DMS79 (cell line): ENCODE data around the gene BCAS3.

Experiments used
- DNase-seq: peaks from one replicate; lab custom pipeline; 2025; lab: John Stamatoyannopoulos, UW

BCAS3 gene

GRCh38 chr17:61383689-61384201, 706.1 kb downstream of the BCAS3 start:
- DNase-seq, result no peak

GRCh38 chr17:61384354-61384691, 706.7 kb downstream of the BCAS3 start:
- no peak for DNase-seq

- DNase-seq, result no peak
Observed at GRCh38 chr17:61384692-61385576, 707.3 kb downstream of the BCAS3 start.

- DNase-seq, result no peak
Observed at GRCh38 chr17:61385577-61386236, 708.1 kb downstream of the BCAS3 start.

- DNase-seq, result no peak
Observed at GRCh38 chr17:61386251-61386650, 708.6 kb downstream of the BCAS3 start.

GRCh38 chr17:61387011-61387410, 709.4 kb downstream of the BCAS3 start:
- no peak for DNase-seq

- DNase-seq, result no peak
Observed at GRCh38 chr17:61387511-61388305, 710.1 kb downstream of the BCAS3 start.

- no peak for DNase-seq
Observed at GRCh38 chr17:61388561-61389356, 711.1 kb downstream of the BCAS3 start.

GRCh38 chr17:61389670-61390478, 712.2 kb downstream of the BCAS3 start:
- no peak for DNase-seq

GRCh38 chr17:61390479-61390791, 712.8 kb downstream of the BCAS3 start:
- DNase-seq, result no peak

GRCh38 chr17:61391595-61392291, 714.1 kb downstream of the BCAS3 start:
- no peak for DNase-seq

GRCh38 chr17:61392679-61393078, 715.0 kb downstream of the BCAS3 start:
- no peak for DNase-seq

- DNase-seq, result no peak
Observed at GRCh38 chr17:61393550-61393903, 715.9 kb downstream of the BCAS3 start.

GRCh38 chr17:61393904-61394629, 716.4 kb downstream of the BCAS3 start:
- no peak for DNase-seq

- no peak for DNase-seq
Observed at GRCh38 chr17:61394630-61395408, 717.2 kb downstream of the BCAS3 start.

- no peak for DNase-seq
Observed at GRCh38 chr17:61395409-61395982, 717.8 kb downstream of the BCAS3 start.

GRCh38 chr17:61395983-61396585, 718.4 kb downstream of the BCAS3 start:
- DNase-seq, result no peak

GRCh38 chr17:61396586-61397085, 719.0 kb downstream of the BCAS3 start:
- DNase-seq, result no peak
